ENCODE results near the gene MTHFR. TPM values are rescaled to one million over a fixed set of nuclear protein-coding genes. Genes with fewer than 3 reads are reported as not detected.

MTHFR gene
- polyA plus RNA-seq, 1 of the 3 experiments (the other 2 are of a cell fraction), result 5.3 TPM

- POLR2A ChIA-PET, result no interaction called here
- H3K27me3 ChIP-seq (ENCODE audit: insufficient read depth), result no peaks in the 10 kb centered on the region
- no peak overlapping the region for H3K9ac ChIP-seq
- 90% methylated on average over 9 of the region's 9 CpGs for WGBS (ENCODE audit: low lambda C conversion rate)
- H3K4me1 ChIP-seq (ENCODE audit: control insufficient read depth in 1 of 2, insufficient read depth in 2 of 2, low read depth in 1 of 2, low read length in 1 of 2), result no peaks in the 10 kb centered on the region
- no peak for TF ChIP-seq EZH2phosphoT487 (IDR thresholded peaks at IDR 0.05; ENCODE audit: borderline replicate concordance, low read depth)
- TF ChIP-seq SMC3 (IDR thresholded peaks at IDR 0.05; ENCODE audit: low read depth, low read length), result no peak
- TF ChIP-seq CTCF (IDR thresholded peaks at IDR 0.05), result no peak
- no peak for TF ChIP-seq MXI1 (IDR thresholded peaks at IDR 0.05; ENCODE audit: low read depth, low read length)
- TF ChIP-seq, protein P1, sequence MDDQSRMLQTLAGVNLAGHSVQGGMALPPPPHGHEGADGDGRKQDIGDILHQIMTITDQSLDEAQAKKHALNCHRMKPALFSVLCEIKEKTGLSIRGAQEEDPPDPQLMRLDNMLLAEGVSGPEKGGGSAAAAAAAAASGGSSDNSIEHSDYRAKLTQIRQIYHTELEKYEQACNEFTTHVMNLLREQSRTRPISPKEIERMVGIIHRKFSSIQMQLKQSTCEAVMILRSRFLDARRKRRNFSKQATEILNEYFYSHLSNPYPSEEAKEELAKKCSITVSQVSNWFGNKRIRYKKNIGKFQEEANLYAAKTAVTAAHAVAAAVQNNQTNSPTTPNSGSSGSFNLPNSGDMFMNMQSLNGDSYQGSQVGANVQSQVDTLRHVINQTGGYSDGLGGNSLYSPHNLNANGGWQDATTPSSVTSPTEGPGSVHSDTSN (IDR thresholded peaks at IDR 0.05), result no peak
- no peak for TF ChIP-seq TEAD4 (IDR thresholded peaks at IDR 0.05; ENCODE audit: borderline replicate concordance, insufficient read depth)
- TF ChIP-seq GATA2 (CRISPR knock-in tag; IDR thresholded peaks at IDR 0.05), result no peak
- no peak for TF ChIP-seq YY1 (IDR thresholded peaks at IDR 0.05; ENCODE audit: low read depth)
- no peak overlapping the region for H2AFZ ChIP-seq (ENCODE audit: low read depth)
- H3K4me3 ChIP-seq (ENCODE audit: low read depth in 2 of 2, low read length in 1 of 2), result no peak overlapping the region
- DNase-seq, result no peak
- peaks cover 28 to 78% of the 10 kb centered on the region in 2 experiments for H3K36me3 ChIP-seq (replicated peaks in 1 of 2; ENCODE audit: control insufficient read depth in 1 of 2, insufficient read depth in 2 of 2, low read length in 1 of 2)
- H4K20me1 ChIP-seq (ENCODE audit: insufficient read depth), result no peaks in the 10 kb centered on the region
- H3K4me2 ChIP-seq, result no peak overlapping the region
- no peaks in the 10 kb centered on the region for H3K9me3 ChIP-seq
- H3K9me2 ChIP-seq, result no peaks in the 10 kb centered on the region
- CTCF ChIA-PET, result interaction anchor here (0.7 to 1.1 kb wide), 4 partner anchors 13 to 76 kb away, joined by 3 to 4 read pairs (median 3); no protein-coding TSS in a partner anchor
- no peak overlapping the region for H3K27ac ChIP-seq (ENCODE audit: low read depth in 2 of 2, low read length in 1 of 2)
- H3K79me2 ChIP-seq (ENCODE audit: insufficient read depth), result no peaks in the 10 kb centered on the region
- no peaks in the 10 kb centered on the region for H3F3A ChIP-seq (replicated peaks; ENCODE audit: insufficient read depth)
These were observed 26.4 kb upstream of the MTHFR start for GRCh38 chr1:11831945-11832725.

GRCh38 chr1:11828511-11828910 is 22.7 kb upstream of the MTHFR start:
- no peaks in the 10 kb centered on the region for H3K27me3 ChIP-seq (ENCODE audit: insufficient read depth)
- ChIA-PET POLR2A (no interaction called here), CTCF (interaction anchor here (1.0 to 1.6 kb wide), 3 partner anchors 10 to 65 kb away, joined by 3 to 11 read pairs (median 3); no protein-coding TSS in a partner anchor)
- no peaks in the 10 kb centered on the region for H3K79me2 ChIP-seq (ENCODE audit: insufficient read depth)
- H3K36me3 ChIP-seq (replicated peaks in 1 of 2; ENCODE audit: control insufficient read depth in 1 of 2, insufficient read depth in 2 of 2, low read length in 1 of 2), result peaks cover 19 to 74% of the 10 kb centered on the region in 2 experiments
- DNase-seq, result no peak
- H3K9ac ChIP-seq, result no peak overlapping the region
- H3K9me2 ChIP-seq, result no peaks in the 10 kb centered on the region
- no peak overlapping the region for H3K4me3 ChIP-seq (ENCODE audit: low read depth in 2 of 2, low read length in 1 of 2)
- H4K20me1 ChIP-seq (ENCODE audit: insufficient read depth), result no peaks in the 10 kb centered on the region
- WGBS (ENCODE audit: low lambda C conversion rate), result 97% methylated on average over 17 of the region's 19 CpGs
- H3F3A ChIP-seq (replicated peaks; ENCODE audit: insufficient read depth), result no peaks in the 10 kb centered on the region
- H3K27ac ChIP-seq (ENCODE audit: low read depth in 2 of 2, low read length in 1 of 2), result no peak overlapping the region
- H3K9me3 ChIP-seq, result no peaks in the 10 kb centered on the region
- TF ChIP-seq ELF1 (IDR thresholded peaks at IDR 0.05), result no peak
- no peak for TF ChIP-seq FOXJ3 (CRISPR knock-in tag; IDR thresholded peaks at IDR 0.05)
- TF ChIP-seq RFX5 (IDR thresholded peaks at IDR 0.05; ENCODE audit: low read length), result no peak
- TF ChIP-seq CTCF (IDR thresholded peaks at IDR 0.05), result no peak
- no peak for TF ChIP-seq YY1 (IDR thresholded peaks at IDR 0.05; ENCODE audit: low read depth)
- no peak for TF ChIP-seq EP300 (IDR thresholded peaks at IDR 0.05; ENCODE audit: borderline replicate concordance in 1 of 2, low read depth in 1 of 2, low read length in 1 of 2)
- TF ChIP-seq TCF12 (IDR thresholded peaks at IDR 0.05), result no peak
- no peak for TF ChIP-seq NFIC (IDR thresholded peaks at IDR 0.05; ENCODE audit: borderline replicate concordance)
- no peak for TF ChIP-seq REST (IDR thresholded peaks at IDR 0.05; ENCODE audit: low read depth, low read length)
- H3K4me2 ChIP-seq, result no peak overlapping the region
- no peaks in the 10 kb centered on the region for H3K4me1 ChIP-seq (ENCODE audit: control insufficient read depth in 1 of 2, insufficient read depth in 2 of 2, low read depth in 1 of 2, low read length in 1 of 2)
- no peak overlapping the region for H2AFZ ChIP-seq (ENCODE audit: low read depth)

Measured in SK-N-SH (cell line).